Endothelial cell of umbilical vein (primary cell): ENCODE results near the gene SLCO3A1. TPM values are rescaled to one million over a fixed set of nuclear protein-coding genes. Genes with fewer than 3 reads are reported as not detected.

Experiments
- BruUV-seq: library from RNA; stranded (reverse); fragments of 400-500 nt; replicated peaks from 2 replicates; lab custom pipeline; 2021; lab: Mats Ljungman, UMichigan
- CTCF ChIA-PET: fragments of 300-600, 350-600 bp; sonication (Branson Sonifier 250); formaldehyde crosslinking; loops from one replicate; lab custom pipeline; 2021; ENCODE audit warnings: antibody characterized with exemption, inconsistent platforms; lab: Charles Lee
- POLR2A ChIA-PET: fragments of 300-600, 350-600 bp; sonication (Branson Sonifier 250); formaldehyde crosslinking; loops from one replicate; lab custom pipeline; 2021; ENCODE audit warnings: antibody characterized with exemption, inconsistent platforms; lab: Charles Lee
- DNase-seq: peaks from one replicate; pipeline ENCODE4 v3.0.0-alpha.2; 2011; ENCODE audit warnings: low read depth, low spot score
- FAIRE-seq: peaks from 2 replicates; lab custom pipeline; 2011; peaks lifted over from hg19 to GRCh38; lab: Jason Lieb, UNC
- H2AFZ ChIP-seq: 2 replicates; pipeline ENCODE4 v1.6.0; 2012; ENCODE audit warnings: low read depth, low read length, control low read depth, inconsistent platforms
- H3K27ac ChIP-seq: 2 replicates; pipeline ENCODE4 v1.5.1; 2011; ENCODE audit warnings: low read depth, mild to moderate bottlenecking, control low read depth, low read length, moderate library complexity; ENCODE audit not compliant: insufficient read depth
- H3K27me3 ChIP-seq, 2 experiments: 2 replicates each; pipeline versions ENCODE4 v1.6.0 to v1.6.1; 2011; ENCODE audit warnings: low read length in 2 of 2, mixed read lengths in 1 of 2; ENCODE audit not compliant: control insufficient read depth in 2 of 2, insufficient read depth in 2 of 2
- H3K36me3 ChIP-seq, 2 experiments: 2 replicates in 1 of 2; 3 replicates in 1 of 2; pipeline ENCODE4 v1.5.1; 2011; ENCODE audit warnings: low read length in 2 of 2, mild to moderate bottlenecking in 1 of 2, moderate library complexity in 1 of 2; ENCODE audit not compliant: control insufficient read depth in 2 of 2, insufficient read depth in 2 of 2; ENCODE audit errors: extremely low read depth in 1 of 2
- H3K4me1 ChIP-seq: 3 replicates; pipeline ENCODE4 v1.5.1; 2011; ENCODE audit warnings: mild to moderate bottlenecking, low read length; ENCODE audit not compliant: control insufficient read depth, insufficient read depth; ENCODE audit errors: extremely low read depth
- H3K4me2 ChIP-seq: 2 replicates; pipeline ENCODE4 v1.6.1; 2011; ENCODE audit warnings: low read length, control low read depth, mixed read lengths; ENCODE audit not compliant: insufficient read depth
- H3K4me3 ChIP-seq, 3 experiments: fragments of 200-600 bp in 1 of 3; sonication (generic), shearing (Covaris generic) in 1 of 3; replicated peaks in 1 of 3; 2 replicates each; pipeline ENCODE4 v1.5.1; 2011 to 2016; ENCODE audit warnings: control low read depth in 3 of 3, low read length in 3 of 3, mild to moderate bottlenecking in 2 of 3, inconsistent platforms in 1 of 3, low read depth in 1 of 3, moderate library complexity in 1 of 3; ENCODE audit not compliant: insufficient read depth in 1 of 3
- H3K79me2 ChIP-seq: 2 replicates; pipeline ENCODE4 v1.6.0; 2012; ENCODE audit warnings: low read length, inconsistent platforms; ENCODE audit not compliant: control insufficient read depth, insufficient read depth
- H3K9ac ChIP-seq: replicated peaks from 2 replicates; pipeline ENCODE3; 2011; ENCODE audit warnings: low read length, control low read depth; ENCODE audit not compliant: insufficient read depth; ENCODE audit errors: extremely low read depth
- H3K9me1 ChIP-seq: replicated peaks from 3 replicates; pipeline ENCODE4 v1.6.0; 2011; ENCODE audit warnings: mild to moderate bottlenecking, low read length; ENCODE audit not compliant: control insufficient read depth, insufficient read depth; ENCODE audit errors: extremely low read depth
- H3K9me3 ChIP-seq: replicated peaks from 2 replicates; pipeline ENCODE4 v1.5.1; 2012; ENCODE audit warnings: low read length, inconsistent platforms; ENCODE audit not compliant: control insufficient read depth, insufficient read depth
- H4K20me1 ChIP-seq: replicated peaks from 2 replicates; pipeline ENCODE3; 2011; ENCODE audit warnings: mild to moderate bottlenecking, low read length; ENCODE audit not compliant: control insufficient read depth, insufficient read depth; ENCODE audit errors: extremely low read depth
- CTCF ChIP-seq, 2 donors: IDR thresholded peaks; 1 replicate in 1 of 2; 2 replicates in 1 of 2; pipeline ENCODE4 v1.5.1; 2011; ENCODE audit warnings: low read length in 2 of 2, mild to moderate bottlenecking in 2 of 2, moderate library complexity in 2 of 2, control low read depth in 1 of 2, inconsistent platforms in 1 of 2, low read depth in 1 of 2; ENCODE audit not compliant: insufficient read depth in 1 of 2; ENCODE audit errors: extremely low read depth in 1 of 2
- EZH2 ChIP-seq: IDR thresholded peaks from 2 replicates; pipeline ENCODE4 v1.6.1; 2012; ENCODE audit warnings: borderline replicate concordance, low read depth, mild to moderate bottlenecking, moderate library complexity, low read length, inconsistent platforms; ENCODE audit not compliant: severe bottlenecking
- FOS ChIP-seq: IDR thresholded peaks from 2 replicates; pipeline ENCODE4 v1.6.1; 2011; ENCODE audit warnings: mild to moderate bottlenecking, low read length, moderate library complexity, borderline replicate concordance; ENCODE audit not compliant: insufficient read depth
- GATA2 ChIP-seq: IDR thresholded peaks from 2 replicates; pipeline ENCODE4 v1.7.0; 2011; ENCODE audit warnings: low read depth, mild to moderate bottlenecking, moderate library complexity, mixed read lengths, low read length; ENCODE audit not compliant: insufficient read length, insufficient read depth
- JUN ChIP-seq: IDR thresholded peaks from 2 replicates; pipeline ENCODE4 v1.6.1; 2011; ENCODE audit warnings: borderline replicate concordance, low read depth; ENCODE audit not compliant: insufficient read length, insufficient read depth
- MAX ChIP-seq: IDR thresholded peaks from 2 replicates; pipeline ENCODE4 v1.6.1; 2011; ENCODE audit not compliant: insufficient read depth, insufficient read length
- MYC ChIP-seq: IDR thresholded peaks from one replicate; pipeline ENCODE4 v1.6.1; 2011; ENCODE audit warnings: mild to moderate bottlenecking, low read depth, low read length
- POLR2A ChIP-seq: IDR thresholded peaks from 2 replicates; pipeline ENCODE4 v1.6.1; 2012; ENCODE audit warnings: low read depth, mild to moderate bottlenecking, control low read depth, low read length
- POLR2AphosphoS5 ChIP-seq: IDR thresholded peaks from 2 replicates; pipeline ENCODE4 v1.6.1; 2012; ENCODE audit warnings: low read depth, mild to moderate bottlenecking, control low read depth, low read length, moderate library complexity; ENCODE audit not compliant: insufficient read depth
- dilution Hi-C: fragments of 300-500 bp; cut with MboI; formaldehyde crosslinking; loops from one replicate; pipeline ENCODE4 v1.15.0; 2019; ENCODE audit warnings: low sequenced_read_pairs; ENCODE audit not compliant: extremely low pct_ligation_motif_present
- intact Hi-C: fragments of 100-400 bp; cut with micrococcal nuclease; formaldehyde crosslinking; loops from one replicate; pipeline ENCODE4 v1.10.0; 2022
- polyA plus RNA-seq, 4 experiments: library from polyadenylated mRNA; depleted of rRNA in 3 of 4; stranded (reverse) in 3 of 4; unstranded in 1 of 4; fragments of >200 nt; gene quantifications; 2 replicates each; pipeline versions ENCODE4 v1.2.1 to v1.2.3, GENCODE V29; 2011 to 2012; ENCODE audit warnings: missing spikeins in 1 of 4
- total RNA-seq: library from RNA; stranded (reverse); gene quantifications from 2 replicates; pipeline ENCODE4 v1.2.3, GENCODE V29; 2021

Gene SLCO3A1
- total and polyA plus RNA-seq, 2 donors (not counting 3 experiments of a cell fraction or from before 2014, with no cell fraction given), result 0.88 to 0.92 TPM

DNA sequence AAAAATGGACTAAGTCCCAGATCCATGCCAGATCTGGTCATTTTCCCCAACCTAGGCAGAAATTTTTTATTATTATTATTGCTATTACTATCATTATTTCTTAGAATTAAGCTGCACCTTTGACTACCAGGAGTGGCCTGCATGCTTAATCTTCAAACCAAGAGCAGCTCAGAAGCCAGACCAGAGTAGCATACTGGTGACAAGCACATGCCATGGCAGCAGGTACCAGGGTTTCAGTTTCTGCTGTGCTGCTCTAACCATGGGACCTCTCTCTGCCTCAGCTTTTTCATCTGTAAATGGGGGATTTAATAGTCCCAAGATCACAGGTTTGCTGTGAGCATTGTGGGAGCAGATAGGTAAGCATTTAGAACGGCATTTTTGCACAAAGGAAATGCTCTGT lies 262.3 kb downstream of the SLCO3A1 start:
- no peak overlapping the region for H3K4me2 ChIP-seq
- H3K27me3 ChIP-seq, result no peaks in the 10 kb centered on the region
- no TSS peak for BruUV-seq
- TF ChIP-seq JUN (no peak), MAX (no peak), CTCF (IDR thresholded peaks at IDR 0.05; ENCODE audit: extremely low read depth in 1 of 2, insufficient read depth in 1 of 2, low read depth in 1 of 2, low read length in 2 of 2) (no peak), GATA2 (no peak)
- no peaks in the 10 kb centered on the region for H3K9me3 ChIP-seq
- POLR2A ChIA-PET, result no interaction called here
- H3K27ac ChIP-seq, result no peak overlapping the region
- no peaks in the 10 kb centered on the region for H3K9me1 ChIP-seq
- H4K20me1 ChIP-seq, result no peaks in the 10 kb centered on the region
- no peaks in the 10 kb centered on the region for H3K4me1 ChIP-seq
- FAIRE-seq (no peak), DNase-seq (no peak)
- H3K79me2 ChIP-seq, result no peaks in the 10 kb centered on the region
- no peak overlapping the region for H3K9ac ChIP-seq
- CTCF ChIA-PET, result no interaction called here
- H2AFZ ChIP-seq, result no peak overlapping the region
- intact Hi-C loops (no loop called here), dilution Hi-C loops (no loop called here)
- no peak overlapping the region for H3K4me3 ChIP-seq
- H3K36me3 ChIP-seq, result no peaks in the 10 kb centered on the region

GRCh38 chr15:92116330-92116729 lies 262.8 kb downstream of the SLCO3A1 start:
- CTCF ChIA-PET, result no interaction called here
- H3K4me3 ChIP-seq, result no peak overlapping the region

More at GRCh38 chr15:92116330-92116729, 262.8 kb downstream of the SLCO3A1 start:
- no peak overlapping the region for H2AFZ ChIP-seq
- H3K27ac ChIP-seq, result no peak overlapping the region
- H3K36me3 ChIP-seq, result no peaks in the 10 kb centered on the region
- no peak overlapping the region for H3K9ac ChIP-seq
- no peaks in the 10 kb centered on the region for H3K4me1 ChIP-seq
- H3K9me3 ChIP-seq, result no peaks in the 10 kb centered on the region
- no peaks in the 10 kb centered on the region for H3K9me1 ChIP-seq
- FAIRE-seq, result no peak
- no peaks in the 10 kb centered on the region for H3K79me2 ChIP-seq
- TF ChIP-seq EZH2 (no peak), POLR2AphosphoS5 (no peak), JUN (no peak), GATA2 (no peak), MYC (no peak), CTCF (IDR thresholded peaks at IDR 0.05; ENCODE audit: extremely low read depth in 1 of 2, insufficient read depth in 1 of 2, low read depth in 1 of 2, low read length in 2 of 2) (no peak), FOS (no peak), MAX (no peak), POLR2A (no peak)
- no peak overlapping the region for H3K4me2 ChIP-seq
- intact Hi-C loops, result no loop called here
- no peaks in the 10 kb centered on the region for H4K20me1 ChIP-seq
- DNase-seq, result no peak
- BruUV-seq, result no TSS peak
- POLR2A ChIA-PET, result no interaction called here
- dilution Hi-C loops, result no loop called here
- H3K27me3 ChIP-seq, result no peaks in the 10 kb centered on the region
